ENCODE results near the gene PSMD12. TPM values are rescaled to one million over a fixed set of nuclear protein-coding genes. Genes with fewer than 3 reads are reported as not detected.

PSMD12 gene
- total RNA-seq, 4 donors from 2014 or later = 17.0 to 18.3 (median 18.1) TPM

DNA sequence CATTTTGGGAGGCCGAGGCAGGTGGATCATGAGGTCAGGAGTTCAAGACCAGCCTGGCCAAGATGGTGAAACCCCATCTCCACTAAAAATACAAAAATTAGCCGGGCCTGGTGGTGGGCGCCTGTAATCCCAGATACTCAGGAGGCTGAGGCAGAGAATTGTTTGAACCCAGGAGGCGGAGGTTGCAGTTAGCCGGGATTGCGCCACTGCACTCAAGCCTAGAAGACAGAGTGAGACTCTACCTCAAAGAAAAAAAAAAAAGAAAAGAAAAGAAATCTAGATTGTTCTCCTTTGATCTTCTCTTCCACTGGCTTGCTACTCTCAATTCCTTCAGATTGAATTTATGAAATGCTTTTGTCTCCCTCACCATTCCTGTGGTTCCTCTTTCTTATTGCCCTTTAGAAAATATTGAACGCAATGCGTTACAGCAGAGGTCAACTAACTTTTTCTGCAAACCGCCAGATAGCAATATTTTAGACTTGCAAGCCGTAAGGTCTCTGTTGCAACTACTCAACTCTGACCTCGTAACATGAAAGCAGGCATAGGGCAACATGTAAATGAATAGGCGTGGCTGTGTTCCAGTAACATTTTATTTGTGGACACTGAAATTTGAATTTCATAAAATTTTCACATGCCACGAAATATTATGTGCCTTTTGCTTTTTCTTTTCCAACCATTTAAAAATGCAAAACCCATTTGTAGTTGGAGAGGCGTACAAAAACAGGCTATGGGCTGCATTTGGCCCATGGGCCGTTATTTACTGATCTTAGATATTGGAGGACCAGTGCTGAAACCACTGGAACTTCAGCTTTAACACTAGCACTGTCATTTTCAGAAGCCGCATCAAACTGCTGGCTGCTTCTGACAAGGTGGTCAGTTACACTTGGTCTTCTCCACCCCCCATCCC, 35.5 kb upstream of the PSMD12 start:
- TF ChIP-seq POLR2A (IDR thresholded peaks at IDR 0.05) (no peak), CTCF (IDR thresholded peaks at IDR 0.05) (no peak)
- DNase-seq (ENCODE audit: low spot score in 2 of 2) = no peak
- intact Hi-C loops (cut with DNase I; ENCODE audit: low total_unique reads) = no loop called here
- 91 to 92% methylated on average over 16 of the region's 16 CpGs for WGBS, 2 donors
- no peak overlapping the region for H3K4me3 ChIP-seq (ENCODE audit: low read depth, poor library complexity, severe bottlenecking)

DNA sequence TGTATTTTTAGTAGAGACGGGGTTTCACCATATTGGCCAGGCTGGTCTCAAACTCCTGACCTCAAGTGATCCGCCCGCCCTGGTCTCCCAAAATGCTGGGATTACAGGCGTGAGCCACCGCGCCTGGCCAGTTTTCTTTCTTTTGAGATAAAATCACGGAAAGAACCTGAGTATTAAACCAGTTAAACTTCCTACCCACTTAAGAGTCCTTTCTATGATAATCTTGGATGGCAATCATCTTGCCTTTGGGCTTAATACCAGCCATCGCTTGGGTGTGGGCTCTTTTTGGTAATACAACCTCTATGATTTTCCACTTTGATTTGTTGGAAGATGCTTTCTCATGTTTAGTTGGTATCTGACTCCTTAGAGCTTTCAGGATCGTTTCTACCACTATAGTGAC, 34.7 kb upstream of the PSMD12 start:
- 47 to 65% methylated on average over 9 of the region's 9 CpGs for WGBS, 2 donors
- no peak for DNase-seq (ENCODE audit: low spot score in 2 of 2)
- H3K4me3 ChIP-seq (ENCODE audit: low read depth, poor library complexity, severe bottlenecking) = no peak overlapping the region
- no peak for TF ChIP-seq POLR2A (IDR thresholded peaks at IDR 0.05)
- TF ChIP-seq CTCF (IDR thresholded peaks at IDR 0.05) = no peak
- intact Hi-C loops (cut with DNase I; ENCODE audit: low total_unique reads) = no loop called here

- WGBS, 2 donors = 45 to 49% methylated on average over 6 of the region's 6 CpGs
- H3K4me3 ChIP-seq (ENCODE audit: low read depth, poor library complexity, severe bottlenecking) = no peak overlapping the region
- intact Hi-C loops (cut with DNase I; ENCODE audit: low total_unique reads) = no loop called here
- DNase-seq (ENCODE audit: low spot score in 2 of 2) = no peak
- TF ChIP-seq CTCF (IDR thresholded peaks at IDR 0.05) = no peak
- no peak for TF ChIP-seq POLR2A (IDR thresholded peaks at IDR 0.05)
Measured at GRCh38 chr17:67400193-67400592, 33.8 kb upstream of the PSMD12 start.

DNA sequence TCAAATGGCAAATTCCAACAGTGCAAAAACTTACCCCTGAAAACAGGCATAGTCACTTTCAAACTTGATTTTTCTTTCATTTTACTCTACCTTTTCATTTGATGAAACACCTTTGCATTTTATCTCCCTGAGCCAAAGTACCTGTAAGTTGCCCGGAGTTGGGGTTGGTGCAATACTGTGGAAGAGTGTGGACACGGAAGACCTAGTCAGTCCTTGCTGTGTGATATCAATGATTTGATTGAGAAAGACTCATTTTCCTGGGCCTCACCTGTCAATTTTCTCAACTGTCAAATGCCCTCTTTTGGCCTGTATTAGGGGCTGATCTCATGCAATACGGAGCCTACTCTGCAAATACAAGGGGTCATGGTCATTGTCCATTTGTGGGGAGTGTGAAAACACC, 33.3 kb upstream of the PSMD12 start:
- no peak for DNase-seq (ENCODE audit: low spot score in 2 of 2)
- TF ChIP-seq CTCF (IDR thresholded peaks at IDR 0.05) (no peak), POLR2A (IDR thresholded peaks at IDR 0.05) (no peak)
- intact Hi-C loops (cut with DNase I; ENCODE audit: low total_unique reads) = loop anchor here (10.0 kb wide), 1 partner anchor 75 kb away; no protein-coding TSS in a partner anchor
- WGBS, 2 donors = 82 to 97% methylated on average over 3 of the region's 3 CpGs
- no peak overlapping the region for H3K4me3 ChIP-seq (ENCODE audit: low read depth, poor library complexity, severe bottlenecking)

GRCh38 chr17:67393809-67394397, 27.5 kb upstream of the PSMD12 start:
- intact Hi-C loops (cut with DNase I; ENCODE audit: low total_unique reads) = loop anchor here (10.0 kb wide), 1 partner anchor 81 kb away; no protein-coding TSS in a partner anchor
- 94 to 96% methylated on average over 9 of the region's 9 CpGs for WGBS, 2 donors
- TF ChIP-seq CTCF (IDR thresholded peaks at IDR 0.05) (no peak), POLR2A (IDR thresholded peaks at IDR 0.05) (no peak)
- no peak for DNase-seq (ENCODE audit: low spot score in 2 of 2)
- no peak overlapping the region for H3K4me3 ChIP-seq (ENCODE audit: low read depth, poor library complexity, severe bottlenecking)

Measured in lower leg skin (tissue), 4 donors.